Fibroblast of skin of back (primary cell): ENCODE results near the gene TMEM52.
"Not testable (repeated sequence)": the region's sequence is repeated elsewhere in the genome, so short reads cannot be mapped to it uniquely, and the experiment has no call there.

Source experiments
- DNase-seq: peaks from one replicate; pipeline ENCODE4 v3.0.0-alpha.2; 2013

The TMEM52 gene

GRCh38 chr1:1945782-1946393, 26.8 kb upstream of the TMEM52 start:
- no peak for DNase-seq

- DNase-seq, result peak; percentile 27
Observed at GRCh38 chr1:1943834-1944570, 24.9 kb upstream of the TMEM52 start.

DNA sequence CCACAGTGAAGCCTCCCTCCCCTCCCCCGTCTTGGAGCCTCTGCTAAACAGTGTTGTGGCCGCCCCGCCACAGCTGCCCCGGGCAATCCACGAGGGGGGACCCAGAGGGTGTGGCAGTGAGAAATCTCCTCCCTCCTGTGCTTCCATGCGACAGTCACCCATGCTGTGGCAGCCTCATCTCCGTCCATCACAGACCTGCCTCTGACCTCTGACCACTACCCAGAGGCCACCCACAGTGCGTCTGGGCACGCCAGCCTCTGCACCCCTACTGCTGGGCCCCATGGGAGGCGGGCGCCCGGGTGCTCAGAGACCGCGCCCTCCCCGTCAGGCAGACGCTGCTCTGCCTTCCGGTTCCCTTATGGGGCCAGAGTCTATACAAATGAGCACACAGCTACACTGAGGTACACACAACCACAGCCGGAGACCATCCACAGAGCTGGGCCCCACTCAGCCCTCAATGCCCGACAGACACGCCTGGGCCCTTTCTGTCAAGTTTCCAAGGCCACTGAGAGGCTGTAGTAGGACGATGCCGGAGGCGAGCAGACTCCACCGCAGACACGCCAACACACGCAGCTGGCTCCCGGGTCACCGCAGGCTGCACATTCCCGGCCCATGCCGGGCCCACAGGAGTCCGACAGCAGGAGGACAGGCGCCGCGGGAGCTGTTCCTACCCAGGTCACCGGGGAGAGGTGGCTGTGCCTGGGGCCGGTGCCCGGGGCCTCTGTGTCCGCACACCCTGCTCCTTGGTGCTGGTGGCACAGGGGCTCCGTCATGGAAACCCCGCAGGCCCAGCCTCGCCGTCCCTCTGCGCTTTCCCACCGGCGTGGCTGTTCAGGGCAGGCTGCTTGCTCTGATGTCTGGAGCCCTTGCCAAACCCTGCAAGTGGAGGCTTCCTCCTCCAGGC, 23.9 kb upstream of the TMEM52 start:
- DNase-seq, result no peak

DNA sequence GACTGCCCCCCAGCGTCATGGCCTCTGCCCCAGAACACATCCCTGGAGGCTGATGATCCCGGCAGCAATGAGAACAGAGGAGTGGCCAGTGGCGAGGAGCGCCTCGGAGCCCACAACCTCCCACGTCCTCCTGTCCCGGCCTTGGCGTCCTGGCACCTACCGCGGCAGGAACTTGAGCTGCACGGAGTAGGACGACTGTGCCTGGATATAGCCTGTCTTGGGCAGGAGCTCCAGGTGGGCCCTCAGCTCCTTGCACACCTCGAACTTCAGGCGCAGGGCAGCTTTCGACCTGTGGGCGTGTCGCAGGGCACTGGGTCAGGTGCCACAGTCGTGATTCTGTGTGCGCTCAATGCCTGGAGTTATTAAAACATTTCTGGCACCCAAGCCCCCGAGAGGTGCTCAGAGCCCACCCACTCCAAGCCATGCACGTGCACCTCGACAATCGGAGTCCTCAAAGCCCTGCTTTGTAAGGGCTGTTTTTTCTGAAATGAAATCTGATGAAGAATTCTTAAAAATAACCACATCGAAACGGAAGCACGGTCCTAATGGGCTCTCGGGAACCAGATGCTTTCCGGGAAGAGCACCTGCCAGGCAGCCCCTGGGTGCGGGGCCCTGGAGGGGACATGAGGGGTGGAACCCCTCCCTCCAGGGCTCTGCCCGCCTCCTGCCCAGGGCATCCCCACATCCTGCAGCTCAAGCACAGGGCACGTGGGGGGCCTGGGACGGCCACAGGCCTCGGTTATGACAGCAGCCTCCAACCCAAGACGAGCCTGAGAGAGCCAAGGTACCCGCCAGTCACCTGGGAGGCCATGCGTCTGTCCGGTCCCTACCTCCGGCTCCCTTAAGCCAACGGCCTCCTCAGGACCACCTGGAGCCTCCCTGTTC, 23.0 kb upstream of the TMEM52 start:
- no peak for DNase-seq

GRCh38 chr1:1941211-1941841, 22.2 kb upstream of the TMEM52 start:
- DNase-seq, result no peak

- DNase-seq, result no peak
Observed at GRCh38 chr1:1940123-1940425, 21.0 kb upstream of the TMEM52 start.

GRCh38 chr1:1939296-1940122, 20.4 kb upstream of the TMEM52 start:
- DNase-seq, result no peak

GRCh38 chr1:1938613-1939295, 19.7 kb upstream of the TMEM52 start:
- DNase-seq, result no peak

DNA sequence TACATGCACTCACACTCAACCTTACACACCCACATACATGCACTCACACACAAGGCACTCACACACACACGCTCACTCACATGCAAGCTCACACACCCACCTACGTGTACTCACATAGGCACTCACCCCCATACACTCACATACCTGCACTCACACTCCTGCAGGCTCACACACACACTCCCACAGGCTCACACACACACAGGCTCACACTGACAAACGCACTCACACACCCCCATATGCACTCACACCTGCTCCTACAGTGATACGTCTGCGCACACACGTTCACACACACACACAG, 19.1 kb upstream of the TMEM52 start:
- DNase-seq, result no peak

- DNase-seq, result no peak
Observed at GRCh38 chr1:1937549-1938275, 18.6 kb upstream of the TMEM52 start.

GRCh38 chr1:1937061-1937460, 18.0 kb upstream of the TMEM52 start:
- DNase-seq, result no peak

DNA sequence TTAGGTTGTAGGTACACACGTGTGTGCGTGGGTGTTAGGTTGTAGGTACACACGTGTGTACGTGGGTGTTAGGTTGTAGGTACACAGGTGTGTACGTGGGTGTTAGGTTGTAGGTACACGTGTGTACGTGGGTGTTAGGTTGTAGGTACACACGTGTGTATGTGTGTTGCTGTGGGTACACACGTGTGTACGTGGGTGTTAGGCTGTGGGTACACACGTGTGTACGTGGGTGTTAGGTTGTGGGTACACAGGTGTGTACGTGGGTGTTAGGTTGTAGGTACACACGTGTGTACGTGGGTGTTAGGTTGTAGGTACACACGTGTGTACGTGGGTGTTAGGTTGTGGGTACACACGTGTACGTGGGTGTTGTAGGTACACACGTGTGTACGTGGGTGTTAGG, 15.8 kb upstream of the TMEM52 start:
- DNase-seq, result not testable (repeated sequence)

DNA sequence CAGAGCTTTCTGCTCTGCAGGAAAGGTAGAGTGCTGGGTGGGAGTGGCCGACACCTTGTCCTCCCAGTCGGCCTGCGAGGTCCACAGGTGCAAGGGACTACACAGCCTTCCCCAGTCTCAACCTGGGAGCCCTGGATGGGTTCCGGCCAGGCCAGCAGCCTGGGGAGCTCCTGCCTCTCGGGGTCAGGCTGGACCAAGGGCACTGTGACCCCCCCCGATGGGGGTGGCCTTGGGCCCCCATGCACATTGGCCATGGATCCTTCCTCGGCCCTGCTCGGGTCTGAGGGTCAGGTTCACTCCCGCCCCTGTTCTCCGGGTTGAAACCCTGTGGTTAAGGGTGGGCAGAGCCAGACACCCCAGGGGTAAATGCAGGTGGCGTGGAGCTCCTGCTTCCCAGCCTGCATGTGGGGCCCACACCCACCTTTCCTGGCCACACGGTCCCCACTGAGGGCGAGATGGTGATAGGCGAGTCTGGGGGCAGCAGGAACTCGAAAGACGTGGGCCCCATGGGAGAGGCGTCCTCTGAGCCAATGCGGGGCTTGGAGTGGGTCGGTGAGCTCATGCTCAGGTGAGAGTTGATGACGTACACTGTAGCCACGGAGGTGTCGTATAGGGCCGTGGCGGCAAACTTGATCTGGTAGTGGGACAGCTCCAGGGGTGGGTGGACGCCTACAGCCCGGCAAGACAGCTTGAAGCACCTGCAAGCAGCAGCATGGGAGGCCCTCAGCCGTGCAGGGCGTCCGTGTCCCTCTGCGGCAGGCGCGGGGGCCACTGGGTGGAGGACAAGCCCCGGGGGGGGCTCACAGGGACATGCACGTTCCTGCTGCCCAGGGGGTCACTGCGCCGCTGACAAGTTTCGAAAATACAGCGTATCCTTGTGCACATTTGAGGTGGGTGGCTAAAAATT, 10.8 kb upstream of the TMEM52 start:
- no peak for DNase-seq

DNA sequence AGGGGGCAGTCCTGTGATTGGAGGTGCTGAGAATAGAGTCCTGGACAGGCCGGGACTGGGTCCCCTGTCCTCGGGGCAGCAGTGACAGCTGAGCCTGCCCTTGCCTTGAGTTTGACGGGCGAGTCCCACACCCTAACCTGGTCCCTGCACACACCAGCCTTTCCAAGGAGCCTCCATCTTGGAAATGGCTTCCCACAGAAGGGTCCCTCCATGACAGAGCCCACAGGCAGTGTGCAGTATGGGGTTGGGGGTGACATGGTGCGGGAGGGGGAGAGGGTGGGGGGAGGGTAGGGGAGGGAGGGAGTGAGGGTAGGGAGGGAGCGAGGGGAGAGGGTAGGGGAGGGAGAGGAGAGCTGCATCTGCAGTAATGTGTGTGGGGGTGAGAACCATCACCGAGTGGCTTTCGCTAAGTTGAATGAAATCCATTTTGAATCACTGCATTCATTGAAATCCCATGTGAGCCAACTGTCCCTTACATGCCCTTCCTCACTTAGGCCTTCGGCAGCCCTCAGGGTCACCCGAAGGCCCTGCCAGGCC, 10.1 kb upstream of the TMEM52 start:
- no peak for DNase-seq

DNA sequence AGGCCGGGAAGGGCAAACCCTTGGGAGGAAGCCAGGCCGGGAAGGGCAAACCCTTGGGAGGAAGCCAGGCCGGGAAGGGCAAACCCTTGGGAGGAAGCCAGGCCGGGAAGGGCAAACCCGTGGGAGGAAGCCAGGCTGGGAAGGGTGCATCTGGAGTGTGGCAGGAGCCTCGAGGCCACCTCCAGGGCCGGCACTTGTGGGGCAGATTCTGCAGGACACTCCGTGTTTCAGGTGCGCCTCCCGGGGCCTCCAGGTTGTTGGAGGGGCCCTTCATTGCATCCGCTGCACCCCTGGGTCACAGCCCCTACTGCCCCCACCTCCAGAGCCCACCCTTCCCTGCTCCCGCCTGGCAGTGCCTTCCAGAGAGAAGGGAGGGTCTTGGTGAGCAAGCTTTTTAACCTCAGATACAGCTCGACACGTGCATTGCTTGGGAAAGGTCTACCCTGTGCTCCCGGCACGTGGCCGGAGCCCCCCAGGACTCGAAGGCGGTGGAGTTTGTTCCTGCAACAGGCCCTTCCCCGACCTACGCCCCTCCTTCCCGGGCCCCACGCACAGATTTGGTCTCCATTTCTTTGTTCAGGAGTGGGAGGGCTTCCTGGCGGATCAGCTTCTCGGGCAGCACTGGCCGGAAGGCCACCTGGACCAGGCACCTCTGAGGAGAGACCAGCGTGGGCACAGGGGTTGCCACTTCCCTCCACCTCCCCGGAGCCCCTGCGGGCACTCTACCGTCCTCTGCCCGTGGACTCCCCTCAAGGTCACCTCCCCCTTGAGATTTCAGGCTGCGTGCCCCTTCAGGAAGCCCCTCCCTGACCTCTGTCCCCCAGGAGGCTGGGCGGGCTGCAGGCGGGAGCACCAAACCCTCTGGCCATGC, 9.4 kb upstream of the TMEM52 start:
- no peak for DNase-seq

DNA sequence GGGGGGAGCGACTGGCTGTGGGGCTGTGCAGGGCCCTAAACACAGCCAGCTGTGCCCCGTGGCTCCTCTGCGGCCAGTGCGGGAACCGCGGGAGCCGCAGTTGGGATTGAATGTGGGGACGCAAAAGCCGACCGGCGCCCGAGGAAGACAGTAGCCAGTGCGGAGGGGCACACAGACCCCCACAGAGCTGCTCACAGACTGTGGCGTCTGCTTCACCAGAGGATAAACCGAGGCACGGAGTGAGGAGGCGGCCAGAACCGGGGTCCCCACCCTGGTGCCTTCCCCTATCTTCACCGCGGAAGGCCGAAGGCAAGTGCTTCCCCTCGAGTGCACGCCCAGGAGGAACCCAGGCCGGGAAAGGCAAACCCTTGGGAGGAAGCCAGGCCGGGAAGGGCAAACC, 8.7 kb upstream of the TMEM52 start:
- no peak for DNase-seq

DNA sequence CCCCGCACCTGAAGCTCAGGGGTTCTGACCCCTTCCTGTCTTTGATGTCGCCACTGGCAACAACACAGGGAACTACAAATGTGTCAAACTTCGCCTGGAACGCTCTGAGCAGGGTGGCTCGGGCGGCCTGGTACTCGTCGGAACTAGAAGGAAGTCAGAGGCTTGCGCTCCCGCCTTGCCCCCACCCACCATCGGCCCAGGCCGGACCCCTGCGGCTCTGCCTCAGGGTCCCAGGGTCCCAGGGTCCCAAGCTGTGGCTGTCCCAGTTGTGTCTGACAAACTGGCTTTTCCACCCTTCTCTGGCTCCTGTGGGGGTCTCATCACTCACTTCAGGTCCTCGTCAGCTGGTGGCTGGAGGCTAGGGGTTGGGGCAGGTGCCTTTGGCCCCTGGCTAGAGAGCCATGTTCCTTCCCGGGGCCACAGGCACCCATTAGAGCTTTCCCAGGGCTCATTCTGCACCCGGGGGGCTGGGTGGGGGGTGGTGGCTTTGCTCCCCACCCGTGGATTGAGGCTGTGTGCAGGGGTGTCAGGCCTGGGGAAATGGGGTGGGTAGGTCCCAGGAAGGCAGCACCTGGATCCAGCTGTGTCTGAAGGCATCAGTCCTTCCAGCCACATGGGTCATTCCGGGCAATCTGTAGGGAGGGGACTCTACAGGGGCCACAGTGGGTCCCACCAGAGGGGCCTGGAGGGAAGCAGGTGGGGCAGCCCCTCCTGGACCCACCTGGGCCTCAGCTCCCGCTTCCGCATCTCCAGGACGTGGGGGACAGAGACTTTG, 8.0 kb upstream of the TMEM52 start:
- no peak for DNase-seq
